ENCODE results near the gene ATP8A2. TPM values are rescaled to one million over a fixed set of nuclear protein-coding genes. Genes with fewer than 3 reads are reported as not detected.

Gene ATP8A2
- total RNA-seq, 1 donor from 2014 or later, result 39.1 TPM

DNA sequence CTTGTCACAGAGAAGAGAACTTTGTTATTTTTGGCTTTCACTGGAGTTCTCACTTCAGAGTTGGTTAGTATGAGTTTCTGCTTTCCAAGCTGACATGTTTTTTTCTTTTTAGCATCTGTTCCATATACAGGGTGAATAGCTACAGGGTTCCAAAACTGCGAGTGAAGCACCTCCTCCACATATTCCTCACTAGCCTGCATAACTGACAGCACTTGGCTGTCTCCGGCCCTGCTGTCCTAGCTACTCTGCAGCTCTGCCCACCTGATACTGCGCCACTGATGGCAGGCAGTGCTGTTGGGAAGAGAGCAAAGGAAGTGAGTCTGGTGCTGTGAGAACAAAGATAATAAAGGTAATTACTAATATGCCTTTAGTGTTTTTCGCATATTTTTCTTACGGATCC, 6.8 kb downstream of the ATP8A2 start:
- Mint-ChIP-seq H3K27me3 (ENCODE audit: low read depth) (peaks cover 16% of the 10 kb centered on the region), H3K36me3 (peaks cover 2% of the 10 kb centered on the region), H3K27ac (peak overlapping the region; percentile 71), H3K4me1 (peaks cover 58% of the 10 kb centered on the region), H3K9me3 (no peaks in the 10 kb centered on the region), H3K4me3 (no peak overlapping the region)
- no peak for TF ChIP-seq CTCF (IDR thresholded peaks at IDR 0.05; ENCODE audit: unreplicated experiment)
- no peak for DNase-seq (ENCODE audit: low spot score in 2 of 2, unreplicated experiment in 2 of 2)

DNA sequence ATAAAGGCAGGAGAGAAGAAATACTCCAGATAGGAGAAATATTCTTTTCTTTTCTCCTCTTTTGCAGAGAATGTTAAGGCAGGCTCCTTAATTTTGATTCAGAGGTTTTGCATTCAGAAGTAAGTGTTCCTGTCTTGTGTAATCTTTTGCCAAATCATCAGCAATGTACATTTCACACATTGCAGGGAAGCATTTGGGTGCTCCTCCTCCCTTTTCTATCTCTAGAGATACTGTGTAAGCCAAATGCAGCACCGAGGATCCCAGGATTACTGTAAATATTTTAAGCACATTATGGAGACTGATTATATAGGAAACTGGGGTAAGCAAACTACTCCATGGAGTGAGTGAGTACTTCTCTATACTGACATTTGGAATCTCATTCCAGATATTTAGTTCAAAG, 7.2 kb downstream of the ATP8A2 start:
- peaks cover 4% of the 10 kb centered on the region for H3K36me3 Mint-ChIP-seq
- peaks cover 11% of the 10 kb centered on the region for H3K27me3 Mint-ChIP-seq (ENCODE audit: low read depth)
- TF ChIP-seq CTCF (IDR thresholded peaks at IDR 0.05; ENCODE audit: unreplicated experiment), result no peak
- no peak for DNase-seq (ENCODE audit: low spot score in 2 of 2, unreplicated experiment in 2 of 2)
- H3K4me1 Mint-ChIP-seq, result peaks cover 53% of the 10 kb centered on the region
- peak overlapping the region; percentile 71 for H3K27ac Mint-ChIP-seq
- H3K4me3 Mint-ChIP-seq, result no peak overlapping the region
- peaks cover under 1% of the 10 kb centered on the region for H3K9me3 Mint-ChIP-seq

- H3K9me3 Mint-ChIP-seq, result peaks cover 6% of the 10 kb centered on the region
- DNase-seq (ENCODE audit: low spot score in 2 of 2, unreplicated experiment in 2 of 2), result no peak
- no peak for TF ChIP-seq CTCF (IDR thresholded peaks at IDR 0.05; ENCODE audit: unreplicated experiment)
- peak overlapping the region; percentile 71 for H3K27ac Mint-ChIP-seq
- H3K27me3 Mint-ChIP-seq (ENCODE audit: low read depth), result peaks cover 3% of the 10 kb centered on the region
- H3K36me3 Mint-ChIP-seq, result peaks cover 7% of the 10 kb centered on the region
- H3K4me1 Mint-ChIP-seq, result peaks cover 44% of the 10 kb centered on the region
- no peak overlapping the region for H3K4me3 Mint-ChIP-seq
Observed at GRCh38 chr13:25380082-25380481, 8.3 kb downstream of the ATP8A2 start.

DNA sequence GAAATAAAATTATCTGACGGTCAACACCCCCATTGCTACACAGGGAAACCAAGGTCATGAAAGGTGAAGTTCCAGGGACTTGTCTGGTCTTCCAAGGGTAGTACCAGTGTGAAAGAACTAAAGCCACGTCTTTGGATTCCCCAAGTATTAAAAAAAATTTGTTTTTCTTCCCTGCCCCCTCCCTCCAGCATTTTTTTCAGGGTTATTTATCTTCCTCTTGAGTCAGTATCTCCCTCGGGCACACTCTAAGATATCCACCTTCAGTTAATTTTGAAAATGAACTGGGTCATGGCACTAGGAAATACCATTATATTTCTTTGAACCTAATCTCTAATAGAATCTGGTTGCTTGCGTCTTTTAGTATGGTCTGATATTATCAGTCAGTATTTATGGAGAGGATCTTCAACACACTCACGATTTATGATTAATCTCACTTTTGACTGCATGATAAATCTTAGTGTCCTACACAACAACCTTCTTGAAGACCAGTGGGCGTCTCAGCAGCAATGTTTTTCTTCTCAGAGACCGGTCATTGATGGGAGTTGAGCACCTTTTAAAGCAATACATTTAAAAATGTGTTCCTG, 9.1 kb downstream of the ATP8A2 start:
- no peak for DNase-seq (ENCODE audit: low spot score in 2 of 2, unreplicated experiment in 2 of 2)
- Mint-ChIP-seq H3K27ac (peak overlapping the region; percentile 62), H3K9me3 (peaks cover 6% of the 10 kb centered on the region), H3K4me3 (peak overlapping the region; percentile 29), H3K36me3 (peaks cover 7% of the 10 kb centered on the region), H3K4me1 (peaks cover 39% of the 10 kb centered on the region), H3K27me3 (ENCODE audit: low read depth) (no peaks in the 10 kb centered on the region)
- no peak for TF ChIP-seq CTCF (IDR thresholded peaks at IDR 0.05; ENCODE audit: unreplicated experiment)

DNA sequence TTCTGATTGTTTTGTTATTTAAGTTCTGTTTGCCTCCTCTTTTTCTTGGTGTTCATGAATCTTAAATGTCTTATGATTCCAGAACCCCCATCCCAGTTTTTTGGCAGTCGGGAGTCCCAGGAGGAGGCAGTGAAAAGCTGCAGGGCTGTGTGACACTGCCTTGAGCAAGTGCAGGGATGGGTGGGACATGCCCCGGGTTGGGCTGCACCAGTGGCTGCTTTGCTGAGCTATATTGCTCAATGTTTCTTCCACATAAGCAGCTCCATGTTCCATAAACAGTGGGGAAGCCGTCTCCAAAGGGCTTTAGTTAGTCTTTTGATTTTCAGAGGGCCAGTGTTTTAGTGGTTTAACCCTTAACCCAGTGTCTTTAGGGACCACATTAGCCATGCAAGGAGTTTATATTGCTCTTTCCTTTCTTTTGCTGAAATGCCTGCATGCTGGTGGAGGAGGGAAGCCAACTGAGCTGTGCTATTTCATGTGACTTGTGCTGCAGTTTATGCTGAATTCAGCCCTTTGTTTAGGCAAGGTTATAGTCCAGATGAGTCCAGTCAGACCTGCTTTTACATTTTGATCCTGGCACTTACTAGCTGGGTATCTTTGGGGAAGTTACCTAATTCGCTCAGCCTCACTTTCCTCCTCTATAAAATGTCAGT, 13.1 kb downstream of the ATP8A2 start:
- H3K27ac Mint-ChIP-seq, result no peak overlapping the region
- H3K4me1 Mint-ChIP-seq, result peaks cover 23% of the 10 kb centered on the region
- peaks cover 3% of the 10 kb centered on the region for H3K27me3 Mint-ChIP-seq (ENCODE audit: low read depth)
- H3K36me3 Mint-ChIP-seq, result peaks cover 9% of the 10 kb centered on the region
- peaks cover 6% of the 10 kb centered on the region for H3K9me3 Mint-ChIP-seq
- no peak for DNase-seq (ENCODE audit: low spot score in 2 of 2, unreplicated experiment in 2 of 2)
- no peak for TF ChIP-seq CTCF (IDR thresholded peaks at IDR 0.05; ENCODE audit: unreplicated experiment)
- no peak overlapping the region for H3K4me3 Mint-ChIP-seq

Measured in mesothelial cell of epicardium (in vitro differentiated cells).